HG03064 (cell line): ENCODE results near the gene RILPL2.
A peak's percentile ranks its signal among the peaks of the same experiment; 100 is the strongest.
"Not testable (repeated sequence)": the region's sequence is repeated elsewhere in the genome, so short reads cannot be mapped to it uniquely, and the experiment has no call there.

Experiments
- ATAC-seq: cut with Tn5 transposase; IDR thresholded peaks from one replicate; pipeline ENCODE4 v1.9.1; 2021; ENCODE audit warnings: low read depth; ENCODE audit not compliant: unreplicated experiment

Gene RILPL2, protein sequence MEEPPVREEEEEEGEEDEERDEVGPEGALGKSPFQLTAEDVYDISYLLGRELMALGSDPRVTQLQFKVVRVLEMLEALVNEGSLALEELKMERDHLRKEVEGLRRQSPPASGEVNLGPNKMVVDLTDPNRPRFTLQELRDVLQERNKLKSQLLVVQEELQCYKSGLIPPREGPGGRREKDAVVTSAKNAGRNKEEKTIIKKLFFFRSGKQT

DNA sequence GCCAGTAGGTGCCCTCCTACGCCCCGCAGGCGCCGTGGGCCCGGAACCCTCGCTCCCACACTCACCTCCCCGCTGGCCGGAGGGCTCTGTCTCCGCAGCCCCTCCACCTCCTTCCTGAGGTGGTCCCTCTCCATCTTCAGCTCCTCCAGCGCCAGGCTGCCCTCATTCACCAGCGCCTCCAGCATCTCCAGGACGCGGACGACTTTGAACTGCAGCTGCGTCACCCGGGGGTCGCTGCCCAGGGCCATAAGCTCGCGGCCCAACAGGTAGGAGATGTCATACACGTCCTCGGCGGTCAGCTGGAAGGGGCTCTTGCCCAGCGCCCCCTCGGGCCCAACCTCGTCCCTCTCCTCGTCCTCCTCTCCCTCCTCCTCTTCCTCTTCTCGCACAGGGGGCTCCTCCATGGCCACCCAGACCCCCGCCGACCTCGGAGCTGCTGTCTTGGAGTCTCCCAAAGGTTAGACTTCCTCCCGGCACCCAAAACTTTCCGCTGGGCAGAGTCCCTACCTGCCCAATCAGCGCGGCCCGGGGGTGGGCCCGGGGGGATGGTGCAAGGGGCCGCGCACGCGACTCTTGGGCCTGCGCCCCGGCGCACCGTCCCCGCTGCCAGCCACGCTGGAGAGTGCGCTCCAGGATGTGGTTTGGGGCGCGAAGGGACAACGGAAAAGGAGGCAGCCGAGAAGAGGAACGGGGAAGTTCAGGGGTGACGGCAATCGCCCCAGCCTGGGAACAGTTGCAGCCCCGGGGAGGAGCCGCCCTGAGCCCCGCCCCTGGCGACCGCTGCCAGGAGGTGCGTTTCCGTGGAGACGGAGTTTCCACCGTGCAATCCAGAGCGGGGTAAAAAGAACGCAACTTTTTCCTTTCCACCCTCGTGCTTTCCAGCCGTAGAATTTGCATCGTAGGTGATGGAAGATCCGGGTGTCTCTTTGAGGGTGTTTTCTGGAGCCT is at the start of gene RILPL2:
TSS of gene RILPL2 (minus strand) at position 668 of the 948 bp plus-strand sequence. CDS start at position 404, 264 bp downstream.
- ATAC-seq = peak; percentile 58

DNA sequence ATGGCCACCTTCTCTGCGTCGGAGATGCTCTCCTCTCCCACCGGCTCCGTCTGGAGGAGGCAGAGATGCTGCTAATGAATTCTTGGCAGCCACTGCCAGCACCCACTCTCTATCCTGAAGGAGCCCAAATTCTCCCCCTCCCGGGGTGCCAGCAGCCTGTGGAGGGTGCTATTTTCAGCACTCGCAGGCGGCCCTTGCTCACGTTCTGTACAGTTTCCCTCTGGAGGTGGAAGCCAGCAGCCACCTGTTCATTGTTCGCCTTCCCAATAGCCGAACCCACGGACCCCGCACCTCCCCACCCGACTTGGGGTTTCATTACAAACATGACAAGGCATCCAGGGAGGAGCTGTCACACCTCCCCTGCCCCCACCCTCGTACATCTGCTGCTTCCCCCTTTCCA is 49.3 kb upstream of the RILPL2 start:
- ATAC-seq = no peak

DNA sequence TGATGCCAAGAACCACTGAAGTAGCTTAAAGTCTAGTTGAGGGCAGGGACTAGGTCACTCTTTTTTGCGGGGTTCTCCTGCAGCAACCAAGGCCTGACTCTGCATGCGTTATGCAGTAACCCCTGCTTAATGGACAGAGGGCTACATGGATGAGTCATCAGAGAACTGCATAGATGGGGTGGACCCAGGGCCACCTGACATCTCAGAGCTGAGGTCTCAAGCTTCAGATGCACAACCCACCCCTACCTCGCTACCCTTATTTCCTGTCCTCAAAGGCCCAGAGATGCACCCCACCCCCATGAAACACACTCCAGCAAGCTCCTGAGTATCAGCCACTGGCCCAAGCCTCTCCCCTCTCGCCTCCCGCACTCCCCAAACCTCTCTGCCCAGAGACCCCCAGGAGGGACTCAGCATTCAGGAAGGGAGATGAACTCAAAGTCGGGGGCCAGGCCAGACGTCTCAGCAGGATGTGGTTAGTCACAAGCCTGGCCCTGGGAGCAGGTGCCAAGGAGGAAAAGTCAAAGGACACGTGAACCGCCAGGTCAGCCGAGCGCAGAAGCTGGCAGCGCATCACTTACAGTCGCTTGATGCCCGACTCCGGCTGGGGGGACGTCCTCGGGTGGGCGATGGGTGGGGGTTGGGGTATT is 47.2 kb upstream of the RILPL2 start:
- no peak for ATAC-seq

DNA sequence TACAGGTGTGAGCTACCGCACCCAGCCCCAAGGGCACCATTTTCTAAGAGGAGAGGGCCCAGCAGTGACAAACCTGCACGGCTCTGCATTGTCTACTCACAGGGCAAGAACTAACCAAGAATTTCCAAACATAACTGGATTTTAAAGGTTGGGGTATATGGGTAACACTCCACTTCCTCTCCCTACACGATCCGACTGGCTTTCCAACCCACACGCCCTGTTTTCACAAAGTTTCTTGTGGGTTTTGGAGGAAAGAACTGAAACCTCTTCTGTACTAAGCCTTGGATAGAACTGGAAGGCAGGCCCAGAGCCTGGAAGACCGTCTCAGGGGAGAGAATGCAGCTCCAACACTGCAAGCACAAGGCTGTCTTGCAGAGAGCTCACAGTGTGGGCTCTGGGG is 46.4 kb upstream of the RILPL2 start:
- ATAC-seq = no peak

DNA sequence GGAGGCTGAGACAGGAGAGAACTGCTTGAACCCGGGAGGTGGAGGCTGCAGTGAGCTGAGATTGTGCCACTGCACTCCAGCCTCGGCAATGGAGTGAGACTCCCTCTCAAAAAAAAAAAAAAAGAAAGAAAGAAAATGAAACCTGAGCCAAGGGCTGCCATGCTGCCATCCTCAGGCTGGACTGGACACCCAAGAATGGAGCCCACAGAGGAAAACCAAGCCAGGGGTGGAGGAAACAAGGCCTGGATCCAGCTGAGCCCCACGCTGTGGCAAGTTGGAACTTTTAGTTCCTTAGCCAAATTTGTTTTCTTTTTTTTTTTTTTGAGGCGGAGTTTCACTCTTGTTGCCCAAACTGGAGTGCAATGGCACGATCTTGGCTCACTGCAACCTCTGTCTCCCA is 44.8 kb upstream of the RILPL2 start:
- ATAC-seq = not testable (repeated sequence)

DNA sequence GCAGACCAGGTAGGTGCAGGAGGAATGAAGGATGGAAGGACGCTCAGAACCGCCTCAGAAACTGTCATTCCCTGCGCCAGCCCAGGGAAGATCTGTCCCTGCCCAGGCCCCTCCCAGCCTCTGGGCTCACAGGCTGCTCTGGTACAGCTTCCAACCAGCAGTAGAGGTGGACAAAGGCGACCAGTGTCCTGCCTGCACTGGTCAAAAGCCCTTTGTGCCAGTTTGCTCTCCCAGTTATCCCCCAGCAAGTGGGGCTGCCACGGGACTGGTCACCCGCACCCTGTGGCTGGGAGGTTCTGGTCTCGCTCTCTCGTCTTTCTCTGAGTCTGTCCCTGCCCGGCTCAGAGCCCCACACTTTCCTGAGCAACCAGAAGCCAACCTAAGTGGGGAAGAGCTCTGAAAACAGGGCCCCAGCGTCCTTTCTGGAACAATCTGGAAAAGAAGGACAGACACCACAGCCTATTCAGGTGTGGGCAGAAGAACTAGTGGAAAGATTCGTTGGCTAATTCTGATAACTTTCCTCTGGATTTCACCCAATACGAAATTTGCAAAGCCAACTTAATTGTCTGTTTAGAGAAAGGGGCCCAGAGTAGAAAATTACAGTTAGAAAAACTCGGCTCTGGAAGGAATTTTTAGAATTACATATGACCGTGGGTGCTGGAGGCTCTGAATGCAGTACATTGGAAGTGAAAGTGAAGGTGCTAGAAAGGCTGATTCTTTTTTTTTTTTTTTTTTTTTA is 43.1 kb upstream of the RILPL2 start:
- no peak for ATAC-seq

DNA sequence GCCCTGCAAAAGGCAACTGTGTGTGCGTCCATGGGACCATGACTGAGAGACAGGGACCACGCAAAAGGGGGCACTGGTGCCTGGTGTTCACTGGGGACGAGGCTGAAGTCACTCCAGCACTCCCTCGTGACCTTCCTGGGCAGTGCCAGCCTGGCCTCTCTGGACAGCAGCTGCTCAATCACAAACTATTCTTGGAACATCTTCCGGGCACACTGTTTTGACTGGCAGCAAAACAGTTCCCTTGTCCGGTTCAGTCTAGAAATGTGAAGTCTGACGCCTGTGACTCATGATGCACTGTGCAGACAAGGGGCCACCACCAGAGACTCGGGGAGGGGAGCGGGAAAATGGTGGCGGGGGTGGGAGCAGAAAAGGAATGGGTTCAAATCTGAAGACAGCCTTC is 42.3 kb upstream of the RILPL2 start:
- ATAC-seq = no peak

DNA sequence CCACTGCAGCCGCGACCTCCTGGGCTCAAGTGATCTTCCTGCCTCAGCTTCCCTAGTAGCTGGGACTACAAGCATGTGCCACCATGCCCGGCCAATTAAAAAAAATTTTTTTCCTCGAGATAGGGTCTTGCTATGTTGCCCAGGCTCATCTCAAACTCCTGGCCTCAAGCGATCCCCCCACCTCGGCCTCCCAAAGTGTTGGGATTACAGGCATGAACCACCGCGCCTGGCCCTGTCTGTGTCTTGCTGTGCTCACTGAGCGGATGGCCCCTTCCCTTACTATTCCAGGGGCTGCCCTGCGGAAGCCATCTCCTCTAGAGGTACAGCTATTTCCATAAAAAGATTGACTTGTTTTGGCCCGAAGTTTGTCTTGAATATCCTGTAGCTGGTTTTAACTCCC is 41.6 kb upstream of the RILPL2 start:
- ATAC-seq = no peak

DNA sequence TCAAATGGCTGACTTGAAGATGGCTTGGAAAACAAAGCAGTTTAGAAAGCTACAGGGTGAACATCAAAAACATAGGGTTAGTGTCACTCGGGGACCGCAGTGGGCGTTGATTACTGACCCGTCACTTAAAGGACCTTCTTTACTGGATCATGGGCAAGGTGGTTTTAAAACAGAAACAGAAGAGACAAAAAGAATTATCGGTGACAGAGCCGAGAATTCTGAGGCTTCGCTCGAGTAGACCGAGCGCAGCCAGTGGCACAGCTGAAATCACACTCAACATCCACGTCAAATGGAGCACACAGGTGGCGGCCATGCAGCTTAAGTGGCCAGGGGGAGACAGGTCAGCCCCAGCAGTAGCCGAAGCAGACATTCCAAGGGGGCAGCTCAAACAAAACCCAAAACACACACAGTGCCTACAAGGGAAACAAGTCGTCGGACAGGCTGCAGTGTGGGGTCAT is 38.8 kb upstream of the RILPL2 start:
- no peak for ATAC-seq

DNA sequence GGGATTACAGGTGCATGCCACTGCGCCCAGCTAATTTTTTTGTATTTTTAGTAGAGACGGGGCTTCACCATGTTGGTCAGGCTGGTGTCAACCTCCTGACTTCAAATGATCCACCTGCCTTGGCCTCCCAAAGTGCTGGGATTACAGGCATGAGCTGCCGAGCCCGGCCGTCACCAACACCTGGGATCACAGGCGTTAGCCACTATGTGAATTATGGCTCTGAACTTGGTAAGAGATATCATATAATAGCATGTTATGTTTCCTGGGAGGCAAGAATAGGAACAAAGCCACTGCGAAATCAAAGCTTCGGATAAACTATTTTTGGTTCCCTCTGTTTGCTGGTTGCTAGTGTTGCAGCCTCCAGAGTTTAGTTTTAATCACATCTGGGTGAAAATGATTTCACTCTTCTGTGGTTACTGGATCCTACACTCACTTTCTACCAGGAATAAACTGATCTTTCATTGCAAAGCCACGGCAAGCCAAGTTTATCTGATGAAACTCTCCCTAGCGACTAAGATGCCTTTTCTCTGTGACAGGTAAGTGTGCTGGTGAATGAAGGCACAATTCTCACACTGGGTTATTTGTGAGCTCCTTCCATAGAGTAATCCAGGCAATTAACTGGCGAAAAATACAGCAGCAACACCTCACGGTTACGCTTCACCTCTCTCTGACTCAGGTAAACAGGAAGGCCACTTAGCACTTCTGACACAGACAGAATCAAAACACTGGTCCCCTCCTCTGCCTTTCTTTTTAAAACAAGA is 38.2 kb upstream of the RILPL2 start:
- ATAC-seq = no peak

DNA sequence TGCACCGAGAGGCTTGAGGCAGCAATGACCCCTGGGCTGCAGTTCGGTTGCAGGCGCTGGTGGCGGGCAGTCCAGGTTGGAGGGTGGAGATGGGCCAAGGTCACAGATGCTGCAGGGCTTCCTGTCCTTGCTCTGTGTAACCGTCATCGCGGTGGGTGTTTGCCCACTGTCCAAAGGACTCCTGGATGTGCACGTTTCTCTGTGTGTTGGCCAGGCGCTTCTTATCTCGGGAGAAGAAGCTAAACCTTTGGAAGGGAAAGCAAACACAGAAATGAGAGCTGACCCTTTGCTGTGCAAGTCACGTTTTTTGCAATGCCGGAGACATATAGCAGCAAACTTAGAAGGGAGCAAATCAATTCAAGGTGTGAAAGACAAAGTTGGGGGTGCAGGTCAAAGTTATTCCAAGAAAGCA is 36.0 kb upstream of the RILPL2 start:
- ATAC-seq = no peak

DNA sequence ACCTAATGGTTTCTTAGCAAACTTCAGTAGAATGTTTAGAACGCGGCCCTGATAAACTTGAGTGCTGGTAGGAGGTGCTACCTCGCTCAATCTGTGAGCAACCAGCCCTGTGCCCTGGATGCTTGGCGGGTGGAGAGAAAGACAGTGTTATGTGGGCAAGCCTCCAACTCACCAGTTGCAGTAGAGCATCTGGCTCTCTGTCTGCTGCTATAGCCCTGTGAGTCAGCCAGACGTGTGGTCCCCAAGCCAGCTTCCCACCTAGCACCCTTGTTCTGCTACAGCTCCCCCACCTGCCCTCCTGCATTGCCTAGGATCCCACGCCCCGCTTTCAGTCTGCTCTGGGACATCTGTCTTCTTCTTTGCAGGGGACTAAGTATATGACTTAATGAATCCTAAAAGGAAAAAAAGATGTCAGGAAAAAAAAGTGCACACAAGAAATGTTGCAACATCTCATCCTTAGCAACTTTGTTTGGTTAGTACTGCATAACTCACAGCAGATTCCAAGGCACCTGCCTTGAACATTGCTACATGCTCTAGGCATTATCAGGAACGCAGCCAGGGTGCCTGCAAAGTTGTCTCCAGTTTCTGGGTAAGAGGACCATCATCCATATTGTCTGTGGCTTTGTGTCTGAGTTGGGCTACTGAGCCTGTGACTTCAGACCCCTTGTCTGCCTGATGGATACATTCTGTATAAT is 35.0 kb upstream of the RILPL2 start:
- ATAC-seq = no peak

DNA sequence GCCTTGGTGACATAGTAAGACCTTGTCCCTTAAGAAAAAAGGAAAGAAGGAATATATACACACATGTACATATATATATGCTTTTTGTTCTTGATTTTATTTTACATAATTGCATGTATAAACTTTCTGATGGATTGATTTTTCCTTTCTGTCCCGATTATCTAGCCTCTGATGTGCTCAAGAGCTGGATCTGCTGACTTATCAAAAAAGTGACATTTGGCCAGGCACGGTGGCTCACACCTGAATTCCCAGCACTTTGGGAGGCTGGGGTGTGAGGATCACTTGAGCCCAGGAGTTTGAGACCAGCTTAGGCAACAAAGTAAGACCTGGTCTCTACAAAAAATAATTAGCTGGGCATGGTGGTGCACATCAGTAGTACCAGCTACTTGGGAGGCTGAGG is 33.5 kb upstream of the RILPL2 start:
- no peak for ATAC-seq

DNA sequence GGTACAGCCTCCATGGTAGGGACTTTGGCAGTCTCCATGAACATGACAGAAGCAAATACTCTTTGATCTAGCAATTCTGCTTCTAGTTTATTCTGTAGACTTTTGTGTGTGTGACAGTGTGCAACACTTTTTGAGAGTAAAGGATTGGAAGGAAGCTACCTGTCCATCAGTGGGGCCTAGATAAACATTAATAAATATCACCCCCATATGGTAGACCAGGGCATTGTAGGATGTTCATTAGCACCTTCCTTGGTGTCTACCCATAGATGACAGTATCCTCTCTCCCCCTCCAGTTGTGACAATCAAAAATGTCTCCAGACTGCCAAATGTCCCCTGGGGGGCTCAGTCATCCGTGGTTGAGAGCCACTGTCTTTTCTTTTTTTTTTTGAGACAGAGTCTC is 32.3 kb upstream of the RILPL2 start:
- ATAC-seq = no peak

DNA sequence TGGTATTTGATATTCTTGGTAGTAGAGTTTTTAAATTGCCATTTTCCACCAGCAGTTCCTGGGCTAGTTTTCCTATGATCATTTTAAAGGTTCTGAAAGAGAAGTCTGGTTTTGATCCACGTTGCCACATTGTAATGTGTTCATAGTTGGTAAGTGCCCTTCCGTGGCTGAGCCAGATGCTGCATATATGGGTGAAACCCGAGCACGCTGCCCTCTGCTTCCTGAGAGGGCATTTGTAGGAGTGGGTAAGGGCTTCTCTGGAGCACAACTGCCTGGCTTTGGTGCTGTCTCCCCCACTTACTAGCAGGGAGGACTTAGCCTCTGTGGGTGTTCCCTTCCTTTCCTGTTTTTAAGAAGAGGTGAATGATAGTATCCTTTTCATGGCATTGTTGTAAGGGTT is 28.6 kb upstream of the RILPL2 start:
- ATAC-seq = no peak

DNA sequence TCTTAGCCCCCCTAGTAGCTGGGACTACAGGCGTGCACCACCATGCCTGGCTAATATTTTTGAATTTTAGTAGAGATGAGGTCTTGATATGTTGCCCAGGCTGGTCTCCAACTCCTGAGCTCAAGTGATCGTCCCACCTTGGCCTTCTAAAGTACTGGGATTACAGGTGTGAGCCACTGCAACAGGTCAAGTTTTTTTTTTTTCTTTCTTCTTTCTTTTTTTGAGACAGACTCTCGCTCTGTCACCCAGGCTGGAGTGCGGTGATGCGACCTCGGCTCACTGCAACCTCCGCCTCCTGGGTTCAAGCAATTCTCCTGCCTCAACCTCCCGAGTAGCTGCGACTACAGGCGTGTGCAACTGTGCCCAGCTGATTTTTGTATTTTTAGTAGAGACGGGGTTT is 26.7 kb upstream of the RILPL2 start:
- ATAC-seq = not testable (repeated sequence)

DNA sequence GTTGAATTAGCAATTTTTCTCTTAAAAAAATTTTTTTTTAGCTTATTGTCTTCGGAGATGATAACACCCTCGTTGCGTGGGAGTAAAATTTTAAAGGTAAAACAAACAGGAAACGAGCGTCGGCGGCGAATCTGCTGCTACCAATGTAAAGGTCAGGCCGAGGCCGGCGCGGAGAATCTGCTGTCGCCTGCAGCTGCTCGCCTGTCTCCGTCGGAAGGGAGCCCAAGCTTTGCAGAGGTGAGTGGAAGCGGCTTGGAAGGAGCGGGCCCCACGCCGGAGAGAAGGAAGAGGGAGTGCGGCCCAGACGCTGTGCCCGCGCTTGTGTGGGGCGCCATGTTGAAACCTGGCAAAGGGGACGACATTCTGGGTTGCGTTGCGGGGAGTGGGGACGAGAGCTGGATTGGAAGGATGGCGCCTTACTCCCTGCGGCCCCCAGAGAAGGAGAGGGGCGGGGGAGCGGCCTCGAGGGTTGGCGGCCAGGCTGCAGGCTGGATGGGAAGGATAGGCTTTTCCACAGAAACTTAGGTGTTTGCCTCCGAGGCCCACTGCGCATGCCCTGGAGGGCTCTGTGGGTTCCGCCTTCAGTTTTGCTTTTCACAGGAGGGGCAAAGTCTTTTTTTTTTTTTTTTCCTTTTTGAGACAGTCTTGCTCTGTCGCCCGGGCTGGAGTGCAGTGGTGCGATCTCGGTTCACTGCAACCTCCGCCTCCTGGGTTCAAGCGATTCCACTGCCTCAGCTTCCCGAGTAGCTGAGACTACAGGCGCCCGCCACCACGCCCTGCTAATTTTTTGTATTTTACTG is 21.7 kb upstream of the RILPL2 start, which contains the start of gene SNRNP35:
TSS of gene SNRNP35 (plus strand) at position 160 of the 800 bp plus-strand sequence. CDS start 7,402 bp downstream, outside the sequence.
- no peak for ATAC-seq

DNA sequence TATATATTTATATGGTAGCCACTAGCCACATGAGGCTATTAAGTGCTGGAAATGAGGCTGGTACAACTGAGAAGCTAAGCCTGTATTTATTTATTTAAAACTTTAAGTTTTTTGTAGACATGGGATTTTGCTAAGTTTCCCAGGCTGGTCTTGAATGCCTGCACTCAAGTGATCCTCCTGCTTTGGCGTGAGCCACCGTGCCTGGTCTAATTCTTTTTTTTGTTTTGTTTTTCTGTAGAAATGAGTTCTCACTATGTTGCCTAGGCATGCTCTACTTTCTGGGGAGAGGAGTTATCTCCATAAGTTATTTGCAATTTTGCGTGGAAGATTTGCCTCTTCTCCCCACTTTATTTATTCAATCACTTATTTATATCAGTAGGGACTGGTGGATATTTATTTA is 16.7 kb upstream of the RILPL2 start:
- ATAC-seq = no peak

DNA sequence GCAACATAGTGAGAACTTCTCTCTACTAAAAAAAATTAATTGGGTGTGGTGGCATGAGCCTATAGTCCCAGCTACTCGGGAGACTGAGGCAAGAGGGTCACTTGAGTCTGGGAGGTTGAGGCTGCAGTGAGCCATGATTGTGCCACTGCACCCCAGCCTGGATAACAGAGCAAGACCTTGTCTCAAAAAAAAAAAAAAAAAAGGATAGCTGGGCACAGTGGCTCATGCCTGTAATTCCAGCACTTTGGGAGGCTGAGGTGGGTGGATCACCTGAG is 15.7 kb upstream of the RILPL2 start:
- ATAC-seq = not testable (repeated sequence)
